Measurements from ENCODE around the gene HCCS.

Gene HCCS

DNA sequence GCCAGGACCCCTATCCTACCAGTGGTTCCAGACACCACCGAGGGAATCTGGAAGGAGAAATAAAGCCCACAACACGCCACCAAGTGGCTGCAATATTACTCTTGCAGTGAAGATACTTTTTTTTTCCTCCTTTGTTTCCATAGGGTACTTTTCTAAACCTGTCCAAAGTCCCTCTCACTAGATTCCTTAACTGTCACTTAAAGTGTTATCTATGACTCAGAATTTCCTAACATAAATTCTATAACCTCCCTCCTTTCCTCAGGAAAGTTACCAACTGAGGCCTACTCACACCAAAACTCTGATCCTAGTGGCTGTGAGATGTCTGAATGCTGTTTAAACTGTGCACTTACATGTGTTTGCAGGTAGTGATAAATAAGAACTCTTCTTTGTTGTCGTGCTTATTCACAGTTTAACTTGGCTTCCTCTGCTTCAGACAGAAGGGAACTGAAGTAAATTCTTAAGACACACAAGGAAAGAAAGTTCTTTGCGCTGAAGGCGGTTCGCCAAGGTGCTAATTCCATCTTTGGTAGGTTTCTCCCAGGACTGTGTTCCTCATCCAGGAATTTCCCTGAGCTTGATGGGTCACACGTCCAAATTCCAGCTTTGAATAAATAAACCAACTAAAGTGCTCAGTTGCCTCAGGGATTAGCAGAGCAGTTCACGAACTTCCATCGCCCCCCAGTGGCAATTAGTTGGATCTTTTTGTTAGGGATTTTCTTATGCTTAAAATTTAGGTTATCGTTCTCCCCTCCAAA, 10.7 kb upstream of the HCCS start:
- no peak overlapping the region for H3K27ac ChIP-seq
- TF ChIP-seq, protein P1, sequence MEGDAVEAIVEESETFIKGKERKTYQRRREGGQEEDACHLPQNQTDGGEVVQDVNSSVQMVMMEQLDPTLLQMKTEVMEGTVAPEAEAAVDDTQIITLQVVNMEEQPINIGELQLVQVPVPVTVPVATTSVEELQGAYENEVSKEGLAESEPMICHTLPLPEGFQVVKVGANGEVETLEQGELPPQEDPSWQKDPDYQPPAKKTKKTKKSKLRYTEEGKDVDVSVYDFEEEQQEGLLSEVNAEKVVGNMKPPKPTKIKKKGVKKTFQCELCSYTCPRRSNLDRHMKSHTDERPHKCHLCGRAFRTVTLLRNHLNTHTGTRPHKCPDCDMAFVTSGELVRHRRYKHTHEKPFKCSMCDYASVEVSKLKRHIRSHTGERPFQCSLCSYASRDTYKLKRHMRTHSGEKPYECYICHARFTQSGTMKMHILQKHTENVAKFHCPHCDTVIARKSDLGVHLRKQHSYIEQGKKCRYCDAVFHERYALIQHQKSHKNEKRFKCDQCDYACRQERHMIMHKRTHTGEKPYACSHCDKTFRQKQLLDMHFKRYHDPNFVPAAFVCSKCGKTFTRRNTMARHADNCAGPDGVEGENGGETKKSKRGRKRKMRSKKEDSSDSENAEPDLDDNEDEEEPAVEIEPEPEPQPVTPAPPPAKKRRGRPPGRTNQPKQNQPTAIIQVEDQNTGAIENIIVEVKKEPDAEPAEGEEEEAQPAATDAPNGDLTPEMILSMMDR (IDR thresholded peaks at IDR 0.05), result no peak
- no peak overlapping the region for H3K4me3 ChIP-seq (ENCODE audit: low read depth in 1 of 2, low read length in 1 of 2)
- no peaks in the 10 kb centered on the region for H3K9me3 ChIP-seq
- H3K4me1 ChIP-seq (ENCODE audit: control insufficient read depth in 1 of 2, insufficient read depth in 1 of 2, low read depth in 1 of 2, low read length in 1 of 2), result no peaks in the 10 kb centered on the region
- H3K36me3 ChIP-seq, result no peaks in the 10 kb centered on the region
- H3K27me3 ChIP-seq, result no peaks in the 10 kb centered on the region

DNA sequence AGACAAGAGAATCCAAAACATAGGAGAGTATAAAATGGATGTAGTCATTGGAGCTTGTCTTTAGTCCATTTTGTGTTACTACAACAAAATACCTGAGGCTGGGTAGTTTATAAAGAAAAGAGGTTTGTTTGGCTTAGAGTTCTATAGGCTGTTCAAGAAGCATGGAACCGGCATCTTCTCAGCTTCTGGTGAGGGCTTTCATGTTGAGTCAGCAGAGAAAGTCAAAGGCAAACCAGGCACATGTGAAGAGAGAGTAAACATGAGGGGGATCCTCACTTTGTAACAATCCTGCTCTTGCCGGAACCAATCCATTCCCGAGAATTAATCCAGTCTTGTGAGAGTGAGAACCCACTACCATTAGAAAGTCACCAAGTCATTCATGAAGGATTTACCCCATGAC, 8.1 kb upstream of the HCCS start:
- H3K4me1 ChIP-seq (ENCODE audit: control insufficient read depth in 1 of 2, insufficient read depth in 1 of 2, low read depth in 1 of 2, low read length in 1 of 2), result no peaks in the 10 kb centered on the region
- no peaks in the 10 kb centered on the region for H3K9me3 ChIP-seq
- TF ChIP-seq, protein P1 (IDR thresholded peaks at IDR 0.05), result no peak
- H3K27me3 ChIP-seq, result no peaks in the 10 kb centered on the region
- H3K36me3 ChIP-seq, result no peaks in the 10 kb centered on the region
- no peak overlapping the region for H3K4me3 ChIP-seq (ENCODE audit: low read depth in 1 of 2, low read length in 1 of 2)
- H3K27ac ChIP-seq, result no peak overlapping the region

GRCh38 chrX:11103751-11104150, 7.4 kb upstream of the HCCS start:
- Histone ChIP-seq H3K27ac (no peak overlapping the region), H3K9me3 (no peaks in the 10 kb centered on the region), H3K36me3 (no peaks in the 10 kb centered on the region), H3K4me3 (ENCODE audit: low read depth in 1 of 2, low read length in 1 of 2) (no peak overlapping the region), H3K4me1 (ENCODE audit: control insufficient read depth in 1 of 2, insufficient read depth in 1 of 2, low read depth in 1 of 2, low read length in 1 of 2) (no peaks in the 10 kb centered on the region), H3K27me3 (no peaks in the 10 kb centered on the region)
- TF ChIP-seq, protein P1 (IDR thresholded peaks at IDR 0.05), result no peak

- Histone ChIP-seq H3K4me3 (ENCODE audit: low read depth in 1 of 2, low read length in 1 of 2) (no peak overlapping the region), H3K9me3 (no peaks in the 10 kb centered on the region), H3K27me3 (no peaks in the 10 kb centered on the region), H3K36me3 (no peaks in the 10 kb centered on the region), H3K27ac (no peak overlapping the region), H3K4me1 (ENCODE audit: control insufficient read depth in 1 of 2, insufficient read depth in 1 of 2, low read depth in 1 of 2, low read length in 1 of 2) (no peaks in the 10 kb centered on the region)
- TF ChIP-seq, protein P1 (IDR thresholded peaks at IDR 0.05), result no peak
Observed at GRCh38 chrX:11105080-11105479, 6.1 kb upstream of the HCCS start.

- Histone ChIP-seq H3K4me1 (ENCODE audit: control insufficient read depth in 1 of 2, insufficient read depth in 1 of 2, low read depth in 1 of 2, low read length in 1 of 2) (peaks cover 0 to 4% of the 10 kb centered on the region in 2 experiments), H3K9me3 (no peaks in the 10 kb centered on the region), H3K27ac (no peak overlapping the region), H3K4me3 (ENCODE audit: low read depth in 1 of 2, low read length in 1 of 2) (no peak overlapping the region), H3K27me3 (no peaks in the 10 kb centered on the region), H3K36me3 (no peaks in the 10 kb centered on the region)
- TF ChIP-seq, protein P1 (IDR thresholded peaks at IDR 0.05), result no peak
Observed at GRCh38 chrX:11108253-11108941, 2.7 kb upstream of the HCCS start.
